Smooth muscle cell (in vitro differentiated cells): ENCODE results near the gene LPCAT2. TPM values are rescaled to one million over a fixed set of nuclear protein-coding genes. Genes with fewer than 3 reads are reported as not detected.

Source experiments
- DNase-seq: peaks from one replicate; lab custom pipeline; 2025; ENCODE audit not compliant: unreplicated experiment; lab: John Stamatoyannopoulos, UW
- H2AFZ ChIP-seq: fragments of 200-600 bp; sonication (generic); 2 replicates; pipeline ENCODE4 v1.6.0; 2016; ENCODE audit warnings: antibody characterized with exemption, low read depth, mild to moderate bottlenecking
- H3F3A ChIP-seq: fragments of 200-600 bp; sonication (generic); 2 replicates; pipeline ENCODE4 v1.6.0; 2017; ENCODE audit warnings: antibody characterized with exemption, low read depth
- H3K27ac ChIP-seq: fragments of 200-600 bp; sonication (generic); 2 replicates; pipeline ENCODE4 v1.5.1; 2016; ENCODE audit warnings: low read depth, mild to moderate bottlenecking
- H3K27me3 ChIP-seq: fragments of 200-600 bp; sonication (generic); 2 replicates; pipeline ENCODE4 v1.6.1; 2016; ENCODE audit warnings: low read depth, mild to moderate bottlenecking
- H3K36me3 ChIP-seq: fragments of 200-600 bp; sonication (generic); 2 replicates; pipeline ENCODE4 v1.5.1; 2016; ENCODE audit warnings: low read depth
- H3K4me1 ChIP-seq: fragments of 200-600 bp; sonication (generic); 2 replicates; pipeline ENCODE4 v1.5.1; 2016; ENCODE audit warnings: low read depth
- H3K4me2 ChIP-seq: fragments of 200-600 bp; sonication (generic); 2 replicates; pipeline ENCODE4 v1.6.0; 2016; ENCODE audit warnings: mild to moderate bottlenecking
- H3K4me3 ChIP-seq: fragments of 200-600 bp; sonication (generic); 2 replicates; pipeline ENCODE4 v1.5.1; 2016; ENCODE audit warnings: mild to moderate bottlenecking
- H3K79me2 ChIP-seq: fragments of 200-600 bp; sonication (generic); 2 replicates; pipeline ENCODE4 v1.6.0; 2016; ENCODE audit warnings: low read depth, mild to moderate bottlenecking
- H3K9ac ChIP-seq: fragments of 200-600 bp; sonication (generic); 2 replicates; pipeline ENCODE4 v1.6.0; 2016; ENCODE audit warnings: low read depth
- H3K9me3 ChIP-seq: fragments of 200-600 bp; sonication (generic); replicated peaks from 2 replicates; pipeline ENCODE4 v1.5.1; 2016; ENCODE audit warnings: low read depth
- H4K20me1 ChIP-seq: fragments of 200-600 bp; sonication (generic); 2 replicates; pipeline ENCODE4 v1.6.0; 2016; ENCODE audit warnings: low read depth
- WGBS: methylation state at CpG from one replicate; pipeline ENCODE4 v1.1.7; 2016; ENCODE audit warnings: low lambda C conversion rate; 5-methylcytosine and 5-hydroxymethylcytosine counted together
- polyA plus RNA-seq: library from polyadenylated mRNA; unstranded; fragments of >200 nt; fragmentation: Nextera tagmentation; extraction: Ambion mirVana; gene quantifications from 2 replicates; pipeline ENCODE4 v1.2.1, GENCODE V29; 2016
- total RNA-seq: library from RNA; depleted of rRNA; stranded (reverse); fragments of >200 nt; gene quantifications from 2 replicates; pipeline ENCODE4 v1.2.3, GENCODE V29; 2014
- TF ChIP-seq, protein P1 (sequence below): fragments of 200-600 bp; sonication (generic); IDR thresholded peaks from 2 replicates; pipeline ENCODE4 v1.5.1; 2017; ENCODE audit warnings: borderline replicate concordance, mild to moderate bottlenecking, antibody characterized with exemption; ENCODE audit not compliant: insufficient read depth, poor library complexity, severe bottlenecking

LPCAT2 gene
- total and polyA plus RNA-seq, 2 experiments from 2014 or later = 12.3 to 55.6 TPM

DNA sequence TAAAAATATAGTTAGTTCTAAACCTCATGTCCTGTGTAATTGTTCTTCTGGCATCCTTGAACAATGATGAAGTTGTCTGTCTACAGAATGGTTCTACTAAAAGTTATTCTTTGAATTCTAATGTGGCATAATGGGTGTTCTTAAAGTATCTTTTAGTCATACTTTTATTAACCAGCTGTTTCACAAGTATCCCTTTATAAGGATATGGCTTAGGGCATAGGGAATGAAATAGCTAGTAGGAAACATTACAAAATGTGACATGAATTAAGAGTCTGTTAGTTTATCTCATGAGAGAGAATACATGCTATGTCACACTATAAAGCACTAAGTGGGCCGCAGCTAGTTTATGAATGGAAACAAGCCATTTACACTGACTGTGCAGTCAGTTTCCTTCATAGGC is 31.3 kb downstream of the LPCAT2 start:
- no peak overlapping the region for H3K4me2 ChIP-seq
- no peak overlapping the region for H3K4me3 ChIP-seq
- H3K9me3 ChIP-seq = no peaks in the 10 kb centered on the region
- no peaks in the 10 kb centered on the region for H3K27me3 ChIP-seq
- TF ChIP-seq, protein P1, sequence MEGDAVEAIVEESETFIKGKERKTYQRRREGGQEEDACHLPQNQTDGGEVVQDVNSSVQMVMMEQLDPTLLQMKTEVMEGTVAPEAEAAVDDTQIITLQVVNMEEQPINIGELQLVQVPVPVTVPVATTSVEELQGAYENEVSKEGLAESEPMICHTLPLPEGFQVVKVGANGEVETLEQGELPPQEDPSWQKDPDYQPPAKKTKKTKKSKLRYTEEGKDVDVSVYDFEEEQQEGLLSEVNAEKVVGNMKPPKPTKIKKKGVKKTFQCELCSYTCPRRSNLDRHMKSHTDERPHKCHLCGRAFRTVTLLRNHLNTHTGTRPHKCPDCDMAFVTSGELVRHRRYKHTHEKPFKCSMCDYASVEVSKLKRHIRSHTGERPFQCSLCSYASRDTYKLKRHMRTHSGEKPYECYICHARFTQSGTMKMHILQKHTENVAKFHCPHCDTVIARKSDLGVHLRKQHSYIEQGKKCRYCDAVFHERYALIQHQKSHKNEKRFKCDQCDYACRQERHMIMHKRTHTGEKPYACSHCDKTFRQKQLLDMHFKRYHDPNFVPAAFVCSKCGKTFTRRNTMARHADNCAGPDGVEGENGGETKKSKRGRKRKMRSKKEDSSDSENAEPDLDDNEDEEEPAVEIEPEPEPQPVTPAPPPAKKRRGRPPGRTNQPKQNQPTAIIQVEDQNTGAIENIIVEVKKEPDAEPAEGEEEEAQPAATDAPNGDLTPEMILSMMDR = no peak
- H3K79me2 ChIP-seq = no peaks in the 10 kb centered on the region
- H3F3A ChIP-seq = no peaks in the 10 kb centered on the region
- H3K9ac ChIP-seq = no peak overlapping the region
- H4K20me1 ChIP-seq = no peaks in the 10 kb centered on the region
- no peak for DNase-seq
- H2AFZ ChIP-seq = no peak overlapping the region
- H3K4me1 ChIP-seq = peaks cover 6% of the 10 kb centered on the region
- no peaks in the 10 kb centered on the region for H3K36me3 ChIP-seq
- 63% methylated on average over 1 of the region's 1 CpG for WGBS
- H3K27ac ChIP-seq = peak overlapping the region; percentile 60

GRCh38 chr16:55542459-55543082 is 33.7 kb downstream of the LPCAT2 start:
- Histone ChIP-seq H3F3A (no peaks in the 10 kb centered on the region), H3K9ac (no peak overlapping the region), H3K79me2 (no peaks in the 10 kb centered on the region), H3K27ac (peak overlapping the region; percentile 47), H3K4me2 (peak overlapping the region; percentile 18), H4K20me1 (no peaks in the 10 kb centered on the region), H3K27me3 (no peaks in the 10 kb centered on the region), H3K9me3 (no peaks in the 10 kb centered on the region), H2AFZ (no peak overlapping the region), H3K4me1 (no peaks in the 10 kb centered on the region), H3K4me3 (no peak overlapping the region), H3K36me3 (no peaks in the 10 kb centered on the region)
- TF ChIP-seq, protein P1 = no peak
- 77% methylated on average over 1 of the region's 1 CpG for WGBS
- DNase-seq = no peak

- Histone ChIP-seq H4K20me1 (no peaks in the 10 kb centered on the region), H3F3A (no peaks in the 10 kb centered on the region), H3K79me2 (no peaks in the 10 kb centered on the region), H3K9ac (no peak overlapping the region), H3K36me3 (no peaks in the 10 kb centered on the region), H3K4me3 (no peak overlapping the region), H3K4me1 (no peaks in the 10 kb centered on the region), H3K27me3 (no peaks in the 10 kb centered on the region), H3K4me2 (no peak overlapping the region), H3K9me3 (no peaks in the 10 kb centered on the region), H2AFZ (no peak overlapping the region), H3K27ac (peak overlapping the region; percentile 47)
- TF ChIP-seq, protein P1 = peak; percentile 58
- DNase-seq = no peak
- 49% methylated on average over 2 of the region's 2 CpGs for WGBS
Measured at GRCh38 chr16:55543472-55543871, 34.6 kb downstream of the LPCAT2 start.

GRCh38 chr16:55552621-55553020 is 43.7 kb downstream of the LPCAT2 start:
- Histone ChIP-seq H3K4me1 (no peaks in the 10 kb centered on the region), H3K27me3 (no peaks in the 10 kb centered on the region), H3F3A (no peaks in the 10 kb centered on the region), H3K9ac (no peak overlapping the region), H3K79me2 (no peaks in the 10 kb centered on the region), H3K9me3 (no peaks in the 10 kb centered on the region), H3K4me3 (no peak overlapping the region), H3K36me3 (peaks cover 5% of the 10 kb centered on the region), H3K4me2 (peak overlapping the region; percentile 43), H2AFZ (no peak overlapping the region), H3K27ac (peak overlapping the region; percentile 67), H4K20me1 (no peaks in the 10 kb centered on the region)
- no peak for DNase-seq
- TF ChIP-seq, protein P1 = no peak
